ENCODE data around the gene UBE2L3.
"Not testable (repeated sequence)": the region's sequence is repeated elsewhere in the genome, so short reads cannot be mapped to it uniquely, and the experiment has no call there.

The UBE2L3 gene

DNA sequence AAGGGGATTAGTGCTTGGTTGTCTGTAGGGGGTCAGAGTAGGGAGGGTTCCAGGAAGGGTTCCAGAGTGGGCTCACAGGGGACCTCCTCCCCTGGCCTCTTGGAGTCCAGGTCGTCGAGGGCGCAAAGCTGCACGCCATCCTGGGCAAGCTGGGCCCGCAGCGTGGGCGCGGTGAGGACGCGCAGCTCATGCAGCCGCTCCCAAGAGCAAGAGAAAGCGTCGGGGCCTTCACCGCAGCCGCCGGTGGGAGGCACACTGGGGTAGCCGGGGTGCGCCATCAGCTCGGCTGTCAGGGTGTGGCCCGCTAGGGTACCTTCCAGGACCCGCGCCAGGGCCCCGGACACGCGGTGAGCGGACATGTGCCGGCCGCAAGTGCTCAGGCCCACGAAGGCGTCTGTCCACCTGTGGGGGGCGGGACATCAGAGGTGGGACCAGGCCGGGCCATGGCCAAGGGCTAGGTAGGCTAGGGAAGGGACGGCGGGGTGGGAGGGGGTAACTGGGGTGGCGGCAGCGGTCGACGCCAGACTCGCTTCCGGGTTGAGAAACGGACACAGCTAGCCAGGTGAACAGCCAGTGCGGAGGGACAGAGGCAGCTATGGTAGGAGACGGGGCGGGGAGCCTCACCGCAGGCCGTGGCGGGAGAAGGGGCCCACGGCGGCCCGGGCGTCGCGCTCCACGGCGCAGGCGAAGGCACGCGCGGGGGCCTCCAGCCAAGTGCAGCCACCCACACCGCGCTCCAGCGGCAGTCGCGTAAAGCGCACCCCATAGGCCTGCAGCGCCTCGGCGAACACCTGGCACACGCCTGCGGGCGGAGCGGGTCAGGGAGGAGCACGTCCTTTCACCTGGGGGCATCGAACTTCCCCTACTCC, 61.1 kb downstream of the UBE2L3 start:
- DNase-seq, result no peak

DNA sequence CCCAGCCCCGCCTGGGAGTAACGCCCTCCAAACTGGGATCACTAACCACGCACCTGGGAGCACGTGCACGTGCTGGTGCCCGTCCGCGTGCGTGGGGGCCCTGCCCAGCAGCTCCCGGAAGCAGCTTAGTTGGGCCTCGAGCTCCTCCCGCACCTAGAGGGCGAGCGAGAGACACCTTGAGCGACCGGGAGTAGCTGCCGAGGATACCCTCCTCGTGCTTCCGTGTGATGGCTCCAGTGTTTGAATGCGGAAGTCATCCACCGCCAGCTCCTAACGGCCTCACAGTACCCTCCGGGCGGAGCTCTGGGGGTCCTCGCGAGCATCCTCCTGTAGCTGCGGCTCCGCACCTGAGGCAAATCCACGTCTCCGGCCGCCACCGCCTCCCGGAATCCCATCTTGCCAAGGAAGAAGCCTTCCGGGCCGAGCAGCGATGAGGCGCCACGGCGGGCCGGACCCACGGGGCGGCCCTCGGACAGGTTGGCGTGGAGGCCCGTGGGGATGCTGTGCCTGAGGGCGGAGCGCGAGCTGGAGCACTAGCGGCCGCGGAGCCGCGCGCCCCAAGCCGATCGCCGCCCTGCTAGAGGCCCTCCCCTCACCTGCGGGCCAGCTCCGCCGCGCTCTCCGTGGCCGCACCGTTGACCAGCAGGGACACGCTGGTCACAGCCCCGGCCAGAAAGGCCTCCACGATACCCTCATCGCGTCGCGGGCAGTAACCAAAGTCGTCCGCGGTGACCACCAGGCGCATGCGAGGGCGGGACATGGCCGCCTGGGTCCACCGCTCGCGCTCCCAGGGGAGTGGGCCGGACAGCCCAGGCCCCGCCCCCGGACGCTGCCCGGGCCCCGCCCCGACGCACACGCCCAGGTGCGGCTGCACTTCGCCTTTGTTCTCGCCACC, 62.0 kb downstream of the UBE2L3 start, which contains the start of gene YDJC:
YDJC (minus strand) TSS at position 768 of the 895 bp plus-strand sequence; CDS start at position 760, 8 bp downstream.
- DNase-seq, result peak; percentile 93

GRCh38 chr22:21631025-21631424, 63.5 kb downstream of the UBE2L3 start:
- DNase-seq, result no peak

- peak; percentile 69 for DNase-seq
These were observed 64.9 kb downstream of the UBE2L3 start, which contains the start of gene CCDC116 for GRCh38 chr22:21632237-21632895. CCDC116 (plus strand) TSS chr22:21632760; CDS start chr22:21633182, 422 bp downstream.

GRCh38 chr22:21632931-21633330, 65.4 kb downstream of the UBE2L3 start:
- DNase-seq, result no peak

- DNase-seq, result no peak
These were observed 66.0 kb downstream of the UBE2L3 start for GRCh38 chr22:21633481-21633880.

- no peak for DNase-seq
These were observed 66.6 kb downstream of the UBE2L3 start for GRCh38 chr22:21634081-21634480.

DNA sequence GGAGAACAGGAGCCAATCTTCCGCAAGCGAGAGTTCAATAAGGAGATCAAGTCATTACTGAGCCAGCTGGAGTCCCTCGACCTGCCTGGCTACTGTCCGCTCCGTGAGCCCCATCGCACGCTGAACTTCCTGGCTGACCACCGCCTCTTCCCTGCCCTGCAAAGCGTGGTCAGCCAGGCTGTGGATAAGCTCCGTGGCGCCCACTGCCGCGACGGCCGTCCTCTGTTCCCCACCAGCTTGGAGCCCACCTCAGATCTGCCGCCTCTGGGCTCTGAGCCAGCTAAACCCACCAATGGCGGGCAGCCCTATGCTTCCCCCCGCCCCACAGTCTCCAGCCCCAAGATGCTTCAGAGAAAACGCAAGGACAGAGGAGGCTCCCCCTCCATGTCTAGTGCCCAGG, 67.3 kb downstream of the UBE2L3 start:
- no peak for DNase-seq

DNA sequence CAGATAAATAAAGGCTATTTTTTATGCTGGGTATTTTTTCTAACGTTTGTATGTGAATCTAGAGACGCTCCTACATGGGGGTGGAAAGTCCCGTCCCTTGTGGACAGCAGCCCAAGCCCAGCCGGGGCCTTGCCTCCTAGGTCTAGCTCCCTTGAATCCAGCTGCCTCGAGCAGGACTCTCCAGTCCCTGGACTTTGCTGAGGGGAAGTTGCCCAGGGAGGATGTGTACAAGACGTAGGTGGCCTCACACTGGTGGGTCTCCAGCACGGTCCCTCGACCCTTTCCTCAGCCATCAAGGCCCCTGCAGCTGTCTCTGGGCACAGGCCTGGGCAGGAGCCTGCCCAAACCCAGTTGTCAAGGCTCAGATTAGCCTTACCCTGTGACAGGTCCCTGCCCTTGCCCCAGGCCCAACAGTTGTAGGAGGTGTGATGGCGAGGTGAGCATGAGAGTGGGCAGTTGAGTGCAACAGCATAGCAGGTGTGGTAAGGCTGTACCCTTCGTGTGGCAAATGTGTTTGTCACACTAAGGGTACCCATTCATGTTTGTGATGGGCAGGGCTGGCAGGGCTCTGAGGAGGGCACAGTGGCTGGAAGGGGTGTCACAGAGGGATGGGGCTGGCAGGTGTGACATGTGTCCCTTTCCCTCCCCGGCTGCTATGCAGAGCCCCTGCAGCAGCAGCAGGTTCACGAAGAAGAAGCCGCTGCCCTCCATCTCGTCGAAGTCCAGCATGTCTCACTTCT, 68.4 kb downstream of the UBE2L3 start:
- DNase-seq, result no peak

DNA sequence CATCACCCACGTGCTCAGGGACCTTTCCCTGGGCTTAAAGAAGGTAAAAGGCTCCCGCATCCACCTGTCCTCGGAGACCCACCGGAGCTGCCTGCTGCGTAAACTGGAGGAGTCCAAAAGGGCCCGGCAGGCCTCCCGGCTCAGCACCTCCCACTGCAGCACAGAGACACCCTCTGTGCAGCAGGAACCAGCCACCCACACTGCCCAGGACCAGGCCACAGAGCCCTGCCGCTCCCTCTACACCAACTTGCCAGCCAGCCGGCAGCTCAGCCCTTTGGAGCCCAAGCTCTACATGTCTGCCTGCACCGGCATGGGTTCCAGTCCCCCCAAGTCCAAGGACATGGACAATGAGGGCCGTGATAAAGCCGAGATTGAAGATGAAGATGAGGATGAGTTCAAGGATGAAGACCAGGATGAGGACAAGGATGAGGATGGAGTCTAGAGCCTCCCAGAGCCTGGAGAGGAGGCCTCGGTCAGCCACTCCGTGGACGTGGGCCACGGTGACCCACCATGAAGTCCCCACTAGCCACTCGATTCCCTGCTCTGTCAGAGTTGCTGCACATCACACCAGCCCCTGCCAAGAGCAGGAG, 69.2 kb downstream of the UBE2L3 start:
- DNase-seq, result no peak

DNA sequence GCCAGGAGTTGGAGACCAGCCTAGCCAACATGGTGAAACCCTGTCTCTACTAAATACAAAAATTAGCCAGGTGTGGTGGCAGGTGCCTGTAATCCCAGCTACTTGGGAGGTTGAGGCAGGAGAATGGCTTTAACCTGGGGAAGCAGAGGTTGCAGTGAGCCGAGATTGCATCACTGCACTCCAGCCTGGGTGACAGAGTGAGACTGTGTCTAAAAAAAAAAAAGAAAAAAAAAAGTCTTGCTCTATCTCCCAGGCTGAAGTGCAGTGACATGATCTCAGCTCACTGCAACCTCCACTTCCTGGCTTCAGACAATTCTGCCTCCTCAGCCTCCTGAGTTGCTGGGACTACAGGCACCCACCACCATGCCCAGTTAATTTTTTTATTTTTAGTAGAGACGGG, 69.9 kb downstream of the UBE2L3 start:
- not testable (repeated sequence) for DNase-seq

GRCh38 chr22:21639359-21639758, 71.8 kb downstream of the UBE2L3 start:
- DNase-seq, result no peak

DNA sequence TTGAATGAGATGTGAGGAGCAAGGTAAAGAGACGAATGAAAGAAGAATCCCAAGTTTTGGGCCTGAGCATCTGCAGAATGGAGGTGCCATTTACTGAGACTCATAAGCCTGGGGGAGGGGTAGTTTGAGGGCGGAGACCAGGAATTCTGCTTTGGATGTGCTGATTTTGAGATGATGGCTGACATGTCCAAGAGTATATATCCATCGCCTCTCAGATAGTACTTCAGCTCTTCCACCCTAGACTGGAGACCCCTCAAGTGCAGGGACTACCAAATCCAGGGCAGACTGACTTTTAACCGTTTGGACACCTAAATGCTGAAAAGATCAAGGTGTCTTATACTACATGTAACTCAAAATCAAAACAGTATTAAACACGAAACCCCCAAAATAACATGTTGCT, 73.3 kb downstream of the UBE2L3 start:
- no peak for DNase-seq

DNA sequence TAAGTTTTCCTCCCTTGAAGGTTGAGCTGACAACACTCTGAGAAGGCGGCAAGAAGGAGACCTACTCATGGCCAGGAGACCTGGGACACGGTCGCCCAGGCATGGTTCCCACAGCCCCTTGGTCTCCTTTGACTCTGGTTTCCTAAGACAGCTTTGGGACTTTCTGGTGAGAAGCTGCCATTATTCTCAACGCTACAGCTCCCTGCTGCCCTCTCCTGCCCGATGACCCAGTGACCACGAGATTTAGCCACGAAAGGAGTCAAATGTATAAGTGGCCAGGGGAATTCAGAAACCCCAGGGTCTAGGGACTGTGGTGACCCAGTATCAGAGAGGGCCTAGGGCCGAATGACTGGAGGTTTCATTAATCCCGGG, 73.9 kb downstream of the UBE2L3 start:
- no peak for DNase-seq

DNA sequence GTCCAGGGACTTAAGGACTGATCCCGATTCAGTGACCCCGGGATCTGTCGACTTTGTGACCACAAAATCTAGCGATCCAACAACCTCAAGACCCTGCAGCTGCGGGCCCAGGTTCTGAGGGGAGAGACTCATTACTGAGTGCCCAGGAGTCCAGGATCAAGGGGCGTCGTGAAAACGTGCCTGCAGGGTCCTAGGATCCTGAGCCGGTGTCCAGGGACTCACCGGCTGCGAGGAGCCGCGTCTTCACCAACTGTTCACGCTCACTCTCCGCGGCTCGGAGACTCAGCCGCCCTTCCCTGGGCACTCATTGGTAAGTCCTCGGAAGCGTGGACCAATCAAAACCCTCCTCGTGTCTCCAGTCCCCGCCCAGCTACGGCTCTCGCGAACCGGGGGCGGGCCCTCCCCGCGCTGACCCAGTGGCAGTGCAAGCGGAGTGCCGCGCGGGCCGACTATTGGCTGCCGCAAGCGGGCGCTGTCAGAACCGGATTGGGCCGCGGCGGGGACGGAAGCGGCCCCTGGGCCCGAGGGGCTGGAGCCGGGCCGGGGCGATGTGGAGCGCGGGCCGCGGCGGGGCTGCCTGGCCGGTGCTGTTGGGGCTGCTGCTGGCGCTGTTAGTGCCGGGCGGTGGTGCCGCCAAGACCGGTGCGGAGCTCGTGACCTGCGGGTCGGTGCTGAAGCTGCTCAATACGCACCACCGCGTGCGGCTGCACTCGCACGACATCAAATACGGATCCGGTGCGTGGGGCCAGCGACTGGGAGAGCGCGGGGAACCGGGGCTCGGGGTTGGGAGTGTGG, 74.5 kb downstream of the UBE2L3 start, which contains the start of gene SDF2L1:
SDF2L1 (plus strand) TSS at position 514 of the 795 bp plus-strand sequence; CDS start at position 549, 35 bp downstream.
- DNase-seq, result peak; percentile 99

DNA sequence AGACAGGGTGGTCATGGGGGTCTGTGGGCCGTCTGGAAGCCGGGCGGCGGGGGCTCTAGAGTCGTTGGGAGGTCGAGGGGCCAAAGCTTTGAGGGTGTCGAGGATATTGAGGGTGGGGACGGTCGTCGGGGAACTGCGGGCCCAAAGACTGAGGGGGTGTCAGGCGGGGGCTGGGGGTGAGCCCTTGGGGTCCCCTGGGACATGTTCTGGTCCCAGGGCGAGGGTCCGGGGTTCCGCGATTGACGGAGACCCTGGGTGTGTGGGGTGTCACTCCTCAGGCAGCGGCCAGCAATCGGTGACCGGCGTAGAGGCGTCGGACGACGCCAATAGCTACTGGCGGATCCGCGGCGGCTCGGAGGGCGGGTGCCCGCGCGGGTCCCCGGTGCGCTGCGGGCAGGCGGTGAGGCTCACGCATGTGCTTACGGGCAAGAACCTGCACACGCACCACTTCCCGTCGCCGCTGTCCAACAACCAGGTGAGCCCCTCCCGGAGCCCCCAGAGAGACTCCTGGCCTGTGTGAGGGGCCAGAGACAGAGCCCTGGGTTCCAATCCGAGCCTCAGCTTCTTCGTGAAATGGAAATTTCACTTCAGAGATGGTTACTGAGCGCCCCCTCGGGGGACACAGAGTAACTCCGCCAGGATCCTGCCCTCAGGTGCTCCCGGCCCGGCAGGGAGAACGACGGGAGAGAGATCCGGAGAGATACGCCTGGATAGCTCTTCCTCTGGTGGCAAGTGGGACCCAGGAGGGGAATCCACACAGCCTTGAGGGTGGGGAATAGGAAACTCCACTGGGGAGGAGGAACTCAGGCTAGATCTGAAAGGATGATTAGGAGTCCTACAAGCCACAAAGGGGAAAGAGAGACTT, 75.3 kb downstream of the UBE2L3 start:
- DNase-seq, result peak; percentile 57

DNA sequence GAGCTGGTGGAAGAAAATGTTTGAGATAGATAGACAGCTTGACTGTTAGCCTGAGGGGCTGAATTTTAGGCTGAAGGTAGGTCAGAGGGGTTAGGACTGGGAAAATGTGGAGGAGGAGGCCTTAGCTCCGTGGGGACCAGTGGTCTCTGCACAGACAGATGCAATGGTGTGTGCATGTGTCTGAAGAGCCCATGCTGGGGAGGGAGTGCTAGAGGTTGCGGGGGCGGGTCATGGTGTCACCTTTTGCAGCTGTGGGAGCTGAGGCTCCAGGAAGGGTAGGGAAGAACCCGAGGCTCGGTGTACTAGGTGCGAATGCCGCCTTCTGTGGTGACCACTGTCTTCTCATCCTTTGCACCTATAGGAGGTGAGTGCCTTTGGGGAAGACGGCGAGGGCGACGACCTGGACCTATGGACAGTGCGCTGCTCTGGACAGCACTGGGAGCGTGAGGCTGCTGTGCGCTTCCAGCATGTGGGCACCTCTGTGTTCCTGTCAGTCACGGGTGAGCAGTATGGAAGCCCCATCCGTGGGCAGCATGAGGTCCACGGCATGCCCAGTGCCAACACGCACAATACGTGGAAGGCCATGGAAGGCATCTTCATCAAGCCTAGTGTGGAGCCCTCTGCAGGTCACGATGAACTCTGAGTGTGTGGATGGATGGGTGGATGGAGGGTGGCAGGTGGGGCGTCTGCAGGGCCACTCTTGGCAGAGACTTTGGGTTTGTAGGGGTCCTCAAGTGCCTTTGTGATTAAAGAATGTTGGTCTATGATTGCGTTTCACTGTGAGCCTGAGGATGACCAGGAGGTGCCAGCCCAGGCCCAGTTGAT, 76.2 kb downstream of the UBE2L3 start:
- DNase-seq, result no peak

DNA sequence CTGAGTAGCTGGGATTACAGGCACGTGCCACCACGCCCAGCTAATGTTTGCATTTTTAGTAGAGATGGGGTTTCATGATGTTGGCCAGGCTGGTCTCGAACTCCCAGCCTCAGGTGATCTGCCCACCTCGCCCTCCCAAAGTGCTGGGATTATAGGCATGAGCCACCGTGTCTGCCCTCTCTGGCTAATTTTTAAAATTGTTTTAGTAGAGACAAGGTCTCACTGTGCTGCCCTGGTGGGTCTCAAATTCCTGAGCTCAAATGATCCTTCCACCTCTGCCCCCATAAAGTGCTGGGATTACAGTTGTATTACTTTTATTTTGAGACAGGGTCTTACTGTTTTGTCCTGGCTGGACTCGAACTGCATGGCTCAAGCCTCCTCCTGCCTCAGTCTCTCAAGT, 78.0 kb downstream of the UBE2L3 start:
- not testable (repeated sequence) for DNase-seq

Measured in CD4-positive, alpha-beta T cell treated with Interleukin-15 for 1 hour (primary cell).